ENCODE data around the gene DYSF. TPM values are rescaled to one million over a fixed set of nuclear protein-coding genes. Genes with fewer than 3 reads are reported as not detected.
"Not testable (repeated sequence)": the region's sequence is repeated elsewhere in the genome, so short reads cannot be mapped to it uniquely, and the experiment has no call there.

The DYSF gene
- total RNA-seq, 2 donors from 2014 or later = 0.23 to 0.30 TPM

GRCh38 chr2:71634567-71634966 lies 181.2 kb downstream of the DYSF start:
- ATAC-seq = no peak
- no peaks in the 10 kb centered on the region for H3K36me3 Mint-ChIP-seq
- DNase-seq (ENCODE audit: low spot score in 2 of 2) = no peak
- no peak overlapping the region for H3K27ac Mint-ChIP-seq
- no peaks in the 10 kb centered on the region for H3K9me3 Mint-ChIP-seq

GRCh38 chr2:71635798-71636197 lies 182.4 kb downstream of the DYSF start:
- Mint-ChIP-seq H3K36me3 (no peaks in the 10 kb centered on the region), H3K27ac (no peak overlapping the region), H3K9me3 (no peaks in the 10 kb centered on the region)
- DNase-seq (ENCODE audit: low spot score in 2 of 2) = no peak
- no peak for ATAC-seq

DNA sequence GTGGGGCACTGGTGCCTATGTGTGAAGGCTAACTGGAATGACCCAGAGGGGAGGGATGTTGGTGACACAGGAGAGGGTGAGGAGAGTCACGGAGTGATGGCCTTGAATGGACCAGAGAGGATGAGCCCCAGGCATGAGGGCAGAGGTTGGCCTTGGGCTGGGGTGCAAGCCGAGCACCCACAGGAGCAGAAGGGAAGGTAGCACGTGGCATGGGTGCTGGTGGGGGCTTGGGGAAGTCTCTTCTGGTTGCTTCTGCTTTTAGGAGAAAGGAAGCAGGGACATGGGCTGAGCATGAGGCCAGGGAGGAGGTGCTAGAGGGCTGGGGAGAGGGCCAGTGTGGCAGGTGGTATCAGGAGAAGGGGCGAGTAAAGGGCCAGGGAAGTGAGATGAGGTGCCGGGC lies 183.8 kb downstream of the DYSF start:
- no peak for ATAC-seq
- DNase-seq (ENCODE audit: low spot score in 2 of 2) = no peak
- Mint-ChIP-seq H3K27ac (no peak overlapping the region), H3K36me3 (no peaks in the 10 kb centered on the region), H3K9me3 (no peaks in the 10 kb centered on the region)

DNA sequence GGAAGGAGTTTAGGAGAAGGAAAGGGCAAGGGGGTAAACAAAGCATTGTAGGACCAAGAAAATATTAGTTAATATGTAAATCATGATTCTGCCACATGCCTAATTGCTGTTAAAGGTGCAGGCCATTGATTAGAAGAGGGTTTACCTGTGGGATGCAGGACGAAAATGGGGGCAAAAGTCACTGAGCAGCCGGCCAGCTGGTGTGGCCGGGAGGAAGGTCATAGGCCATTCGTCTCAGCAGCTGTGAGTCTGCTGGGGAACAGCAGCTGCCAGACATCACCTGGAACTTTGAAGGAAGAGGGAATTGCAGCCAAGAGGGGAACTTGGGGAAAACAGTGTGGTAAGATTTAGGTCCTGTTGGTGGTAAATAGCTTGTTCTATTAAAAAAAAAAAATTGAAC lies 184.4 kb downstream of the DYSF start:
- no peak overlapping the region for H3K27ac Mint-ChIP-seq
- ATAC-seq (no peak), DNase-seq (ENCODE audit: low spot score in 2 of 2) (no peak)
- no peaks in the 10 kb centered on the region for H3K36me3 Mint-ChIP-seq
- H3K9me3 Mint-ChIP-seq = no peaks in the 10 kb centered on the region

DNA sequence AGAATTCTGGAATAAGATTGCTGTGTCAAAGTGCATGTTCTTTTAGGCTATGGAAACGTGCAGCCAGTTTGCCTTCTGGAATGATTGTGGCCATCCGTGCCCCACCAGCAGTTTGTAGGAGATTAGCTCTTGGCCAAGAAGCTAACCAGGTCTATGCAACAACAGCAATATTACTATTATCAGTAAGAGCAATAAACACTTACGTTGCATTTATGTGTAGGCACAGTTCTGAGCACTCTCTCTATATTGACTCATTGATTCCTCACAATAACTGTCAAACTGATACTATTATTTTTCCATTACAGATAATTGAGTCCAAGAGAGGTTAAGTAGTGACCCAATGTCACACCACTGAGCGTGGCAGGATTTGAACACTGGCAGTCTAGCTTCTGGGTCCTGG lies 186.4 kb downstream of the DYSF start:
- Mint-ChIP-seq H3K9me3 (no peaks in the 10 kb centered on the region), H3K36me3 (no peaks in the 10 kb centered on the region), H3K27ac (no peak overlapping the region)
- DNase-seq (ENCODE audit: low spot score in 2 of 2) (no peak), ATAC-seq (no peak)

DNA sequence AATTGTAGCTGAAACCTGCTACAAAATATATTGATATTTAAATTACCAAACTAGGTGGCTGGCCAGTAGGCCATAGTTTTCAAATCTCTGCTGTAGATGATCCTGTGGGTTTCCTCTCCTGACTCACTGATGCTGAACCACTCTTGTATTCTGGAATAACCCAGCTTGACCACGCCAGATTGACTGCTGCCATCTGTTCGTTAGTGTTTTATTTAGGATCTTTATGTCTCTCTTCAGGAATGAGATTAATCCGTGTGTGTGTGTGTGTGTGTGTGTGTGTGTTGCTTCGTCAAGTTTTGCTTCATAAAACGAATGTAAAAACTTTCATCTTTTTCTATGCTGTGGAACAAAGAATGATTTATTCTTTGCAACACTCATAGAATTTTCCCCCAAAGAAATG lies 187.1 kb downstream of the DYSF start:
- no peak for DNase-seq (ENCODE audit: low spot score in 2 of 2)
- no peaks in the 10 kb centered on the region for H3K36me3 Mint-ChIP-seq
- H3K27ac Mint-ChIP-seq = no peak overlapping the region
- ATAC-seq = no peak
- no peaks in the 10 kb centered on the region for H3K9me3 Mint-ChIP-seq

- ATAC-seq (no peak), DNase-seq (ENCODE audit: low spot score in 2 of 2) (no peak)
- no peak overlapping the region for H3K27ac Mint-ChIP-seq
Measured at GRCh38 chr2:71643674-71644357, 190.5 kb downstream of the DYSF start.

DNA sequence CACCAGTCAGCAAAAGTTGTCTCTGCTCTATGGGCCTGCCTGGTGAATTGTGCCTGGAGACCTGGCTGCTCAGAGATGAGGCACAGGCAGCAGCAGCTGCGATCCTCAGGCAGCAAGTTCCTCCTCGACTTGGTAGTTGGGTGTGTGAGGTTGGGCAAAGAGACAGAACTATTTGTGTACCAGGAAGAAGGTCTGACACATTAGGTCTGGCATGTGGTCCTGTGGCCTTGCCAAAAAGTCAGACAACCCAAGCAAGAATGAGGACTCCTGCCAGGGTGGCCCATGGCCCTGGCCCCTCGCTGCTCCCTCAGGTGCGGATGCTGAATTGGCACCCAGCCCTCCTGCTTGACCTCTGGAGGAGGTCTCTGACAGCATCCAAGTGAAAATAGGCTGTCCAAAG lies 192.7 kb downstream of the DYSF start:
- ATAC-seq (no peak), DNase-seq (ENCODE audit: low spot score in 2 of 2) (no peak)
- Mint-ChIP-seq H3K9me3 (peaks cover 0 to 4% of the 10 kb centered on the region in 2 donors), H3K27ac (no peak overlapping the region), H3K36me3 (no peaks in the 10 kb centered on the region)

More at GRCh38 chr2:71643674-71644357, 190.5 kb downstream of the DYSF start:
- Mint-ChIP-seq H3K36me3 (no peaks in the 10 kb centered on the region), H3K9me3 (peaks cover 0 to 4% of the 10 kb centered on the region in 2 donors)

- Mint-ChIP-seq H3K27ac (no peak overlapping the region), H3K9me3 (peaks cover 0 to 4% of the 10 kb centered on the region in 2 donors), H3K36me3 (no peaks in the 10 kb centered on the region)
- ATAC-seq (no peak), DNase-seq (ENCODE audit: low spot score in 2 of 2) (no peak)
Measured at GRCh38 chr2:71647356-71647755, 194.0 kb downstream of the DYSF start.

DNA sequence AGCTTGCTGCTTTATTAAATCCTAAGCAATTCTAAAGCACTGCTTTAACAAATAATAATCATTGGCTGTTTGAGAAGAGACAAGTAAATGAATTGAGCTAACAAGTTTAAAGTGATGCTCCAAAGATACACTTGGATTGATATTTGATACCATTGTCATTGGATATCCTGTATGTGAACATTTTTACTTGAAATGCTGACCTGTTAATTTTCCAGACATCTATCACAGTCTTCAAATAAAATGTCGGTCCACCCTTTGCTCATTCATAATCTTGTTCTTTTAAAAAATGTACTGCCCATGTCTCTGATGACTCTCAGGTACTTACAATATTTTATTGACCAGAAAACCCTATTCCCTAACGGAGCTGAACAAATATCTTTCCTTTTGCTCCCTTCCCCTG lies 202.1 kb downstream of the DYSF start:
- H3K36me3 Mint-ChIP-seq = peaks cover 7% of the 10 kb centered on the region in 2 donors
- no peak for DNase-seq (ENCODE audit: low spot score in 2 of 2)
- H3K27ac Mint-ChIP-seq = no peak overlapping the region
- peaks cover 18 to 22% of the 10 kb centered on the region in 2 donors for H3K9me3 Mint-ChIP-seq
- no peak for ATAC-seq

- not testable (repeated sequence) for H3K27ac Mint-ChIP-seq; ATAC-seq; DNase-seq (ENCODE audit: low spot score in 2 of 2); H3K36me3 Mint-ChIP-seq
- H3K9me3 Mint-ChIP-seq = peaks cover 18 to 22% of the 10 kb centered on the region in 2 donors
Measured at GRCh38 chr2:71658256-71658655, 204.9 kb downstream of the DYSF start.

GRCh38 chr2:71658771-71659170 lies 205.4 kb downstream of the DYSF start:
- H3K27ac Mint-ChIP-seq = no peak overlapping the region
- peaks cover 7% of the 10 kb centered on the region in 2 donors for H3K36me3 Mint-ChIP-seq
- ATAC-seq (no peak), DNase-seq (ENCODE audit: low spot score in 2 of 2) (no peak)
- peaks cover 18 to 22% of the 10 kb centered on the region in 2 donors for H3K9me3 Mint-ChIP-seq

- peaks cover 7% of the 10 kb centered on the region in 2 donors for H3K36me3 Mint-ChIP-seq
- H3K9me3 Mint-ChIP-seq = peaks cover 18 to 22% of the 10 kb centered on the region in 2 donors
- ATAC-seq = no peak
- no peak for DNase-seq (ENCODE audit: low spot score in 2 of 2)
- H3K27ac Mint-ChIP-seq = no peak overlapping the region
Measured at GRCh38 chr2:71659868-71660518, 206.6 kb downstream of the DYSF start.

DNA sequence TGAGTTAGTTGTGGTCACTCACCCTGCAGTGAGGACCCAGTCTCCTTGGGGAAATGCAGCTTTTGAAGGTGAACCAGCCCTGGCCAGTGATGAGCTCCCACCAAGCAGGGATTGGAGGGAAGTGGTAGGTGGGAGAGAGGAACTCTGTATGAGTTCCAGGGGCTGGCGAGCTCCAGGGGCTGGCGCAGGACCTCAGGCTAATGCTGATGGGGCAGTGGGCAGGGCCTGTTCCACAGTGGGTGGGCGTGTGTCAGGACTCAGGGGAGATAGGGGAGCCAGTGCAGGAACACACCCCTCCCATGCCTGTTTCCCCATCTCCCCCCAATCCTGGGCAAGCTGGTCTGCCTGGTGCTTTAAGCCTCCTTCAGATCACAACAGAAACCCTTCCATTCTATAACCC lies 208.4 kb downstream of the DYSF start:
- Mint-ChIP-seq H3K27ac (no peak overlapping the region), H3K36me3 (peaks cover 7% of the 10 kb centered on the region in 2 donors), H3K9me3 (peaks cover 11 to 14% of the 10 kb centered on the region in 2 donors)
- no peak for DNase-seq (ENCODE audit: low spot score in 2 of 2)
- ATAC-seq = no peak

DNA sequence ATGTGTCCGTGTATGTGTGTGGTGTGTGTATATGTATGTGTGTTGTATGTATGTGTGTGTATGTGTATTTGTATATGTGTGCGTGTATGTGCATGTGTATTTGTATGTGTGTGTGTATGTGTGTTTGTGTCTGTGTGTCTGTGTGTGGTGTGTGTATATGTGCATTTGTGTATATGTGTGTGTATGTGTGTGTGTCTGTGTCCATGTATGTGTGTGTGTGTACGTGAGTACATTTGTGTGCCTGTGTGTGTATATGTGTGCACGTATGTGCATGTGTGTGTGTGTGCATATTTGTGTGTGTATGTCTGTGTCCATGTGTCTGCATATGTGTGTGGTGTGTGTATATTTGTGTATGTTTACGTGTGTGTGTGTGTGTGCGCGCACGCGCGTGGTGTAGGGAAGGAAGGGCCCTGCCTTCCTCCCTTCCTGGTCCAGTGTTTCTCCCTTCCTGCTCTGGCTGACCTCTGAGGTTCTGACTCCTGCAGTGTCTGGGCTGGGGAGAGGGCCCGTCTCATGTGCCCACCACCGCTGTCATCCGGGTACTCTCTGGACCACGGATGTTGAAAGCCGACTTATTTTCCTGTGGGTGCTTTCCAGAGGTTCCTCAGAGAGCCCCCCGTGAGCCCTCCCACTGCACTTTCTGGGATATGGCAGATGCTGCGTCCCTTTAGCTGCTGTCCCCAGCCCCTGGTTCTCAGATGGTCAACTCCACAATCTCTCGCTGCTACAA lies 209.5 kb downstream of the DYSF start:
- DNase-seq (ENCODE audit: low spot score in 2 of 2) (no peak), ATAC-seq (no peak)
- Mint-ChIP-seq H3K36me3 (peaks cover 6 to 7% of the 10 kb centered on the region in 2 donors), H3K9me3 (peaks cover 11 to 14% of the 10 kb centered on the region in 2 donors), H3K27ac (no peak overlapping the region)

DNA sequence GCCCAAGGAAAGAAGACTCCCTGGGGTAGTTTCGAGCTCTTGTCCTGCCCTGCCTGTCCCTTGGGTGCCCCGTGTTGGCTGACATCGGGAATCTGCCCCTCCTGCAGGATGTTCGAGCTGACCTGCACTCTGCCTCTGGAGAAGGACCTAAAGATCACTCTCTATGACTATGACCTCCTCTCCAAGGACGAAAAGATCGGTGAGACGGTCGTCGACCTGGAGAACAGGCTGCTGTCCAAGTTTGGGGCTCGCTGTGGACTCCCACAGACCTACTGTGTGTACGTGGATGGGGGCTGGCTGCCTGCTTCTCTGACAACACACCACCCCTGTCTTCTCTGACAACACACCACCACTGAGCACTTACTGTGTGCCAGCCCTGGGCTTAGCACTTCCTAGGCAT lies 210.8 kb downstream of the DYSF start:
- ATAC-seq (no peak), DNase-seq (ENCODE audit: low spot score in 2 of 2) (no peak)
- peaks cover 1 to 5% of the 10 kb centered on the region in 2 donors for H3K9me3 Mint-ChIP-seq

More for the DNA sequence above, 210.8 kb downstream of the DYSF start:
- no peaks in the 10 kb centered on the region for H3K36me3 Mint-ChIP-seq
- H3K27ac Mint-ChIP-seq = no peak overlapping the region

All from activated naive CD4-positive, alpha-beta T cell treated with anti-CD3 and anti-CD28 coated beads, Interleukin-2, amount 50 U/mL, for 72 hours (primary cell).